ENCODE data around the gene NCOA7. TPM values are rescaled to one million over a fixed set of nuclear protein-coding genes. Genes with fewer than 3 reads are reported as not detected.

NCOA7 gene
- total and polyA plus RNA-seq, 9 of the 15 experiments (the other 6 are each of a cell fraction or from before 2014, with no cell fraction given): 5.8 to 14.6 (median 9.3) TPM

GRCh38 chr6:125808060-125808459 lies 17.3 kb downstream of the NCOA7 start (continued):
- TF ChIP-seq, protein P1, sequence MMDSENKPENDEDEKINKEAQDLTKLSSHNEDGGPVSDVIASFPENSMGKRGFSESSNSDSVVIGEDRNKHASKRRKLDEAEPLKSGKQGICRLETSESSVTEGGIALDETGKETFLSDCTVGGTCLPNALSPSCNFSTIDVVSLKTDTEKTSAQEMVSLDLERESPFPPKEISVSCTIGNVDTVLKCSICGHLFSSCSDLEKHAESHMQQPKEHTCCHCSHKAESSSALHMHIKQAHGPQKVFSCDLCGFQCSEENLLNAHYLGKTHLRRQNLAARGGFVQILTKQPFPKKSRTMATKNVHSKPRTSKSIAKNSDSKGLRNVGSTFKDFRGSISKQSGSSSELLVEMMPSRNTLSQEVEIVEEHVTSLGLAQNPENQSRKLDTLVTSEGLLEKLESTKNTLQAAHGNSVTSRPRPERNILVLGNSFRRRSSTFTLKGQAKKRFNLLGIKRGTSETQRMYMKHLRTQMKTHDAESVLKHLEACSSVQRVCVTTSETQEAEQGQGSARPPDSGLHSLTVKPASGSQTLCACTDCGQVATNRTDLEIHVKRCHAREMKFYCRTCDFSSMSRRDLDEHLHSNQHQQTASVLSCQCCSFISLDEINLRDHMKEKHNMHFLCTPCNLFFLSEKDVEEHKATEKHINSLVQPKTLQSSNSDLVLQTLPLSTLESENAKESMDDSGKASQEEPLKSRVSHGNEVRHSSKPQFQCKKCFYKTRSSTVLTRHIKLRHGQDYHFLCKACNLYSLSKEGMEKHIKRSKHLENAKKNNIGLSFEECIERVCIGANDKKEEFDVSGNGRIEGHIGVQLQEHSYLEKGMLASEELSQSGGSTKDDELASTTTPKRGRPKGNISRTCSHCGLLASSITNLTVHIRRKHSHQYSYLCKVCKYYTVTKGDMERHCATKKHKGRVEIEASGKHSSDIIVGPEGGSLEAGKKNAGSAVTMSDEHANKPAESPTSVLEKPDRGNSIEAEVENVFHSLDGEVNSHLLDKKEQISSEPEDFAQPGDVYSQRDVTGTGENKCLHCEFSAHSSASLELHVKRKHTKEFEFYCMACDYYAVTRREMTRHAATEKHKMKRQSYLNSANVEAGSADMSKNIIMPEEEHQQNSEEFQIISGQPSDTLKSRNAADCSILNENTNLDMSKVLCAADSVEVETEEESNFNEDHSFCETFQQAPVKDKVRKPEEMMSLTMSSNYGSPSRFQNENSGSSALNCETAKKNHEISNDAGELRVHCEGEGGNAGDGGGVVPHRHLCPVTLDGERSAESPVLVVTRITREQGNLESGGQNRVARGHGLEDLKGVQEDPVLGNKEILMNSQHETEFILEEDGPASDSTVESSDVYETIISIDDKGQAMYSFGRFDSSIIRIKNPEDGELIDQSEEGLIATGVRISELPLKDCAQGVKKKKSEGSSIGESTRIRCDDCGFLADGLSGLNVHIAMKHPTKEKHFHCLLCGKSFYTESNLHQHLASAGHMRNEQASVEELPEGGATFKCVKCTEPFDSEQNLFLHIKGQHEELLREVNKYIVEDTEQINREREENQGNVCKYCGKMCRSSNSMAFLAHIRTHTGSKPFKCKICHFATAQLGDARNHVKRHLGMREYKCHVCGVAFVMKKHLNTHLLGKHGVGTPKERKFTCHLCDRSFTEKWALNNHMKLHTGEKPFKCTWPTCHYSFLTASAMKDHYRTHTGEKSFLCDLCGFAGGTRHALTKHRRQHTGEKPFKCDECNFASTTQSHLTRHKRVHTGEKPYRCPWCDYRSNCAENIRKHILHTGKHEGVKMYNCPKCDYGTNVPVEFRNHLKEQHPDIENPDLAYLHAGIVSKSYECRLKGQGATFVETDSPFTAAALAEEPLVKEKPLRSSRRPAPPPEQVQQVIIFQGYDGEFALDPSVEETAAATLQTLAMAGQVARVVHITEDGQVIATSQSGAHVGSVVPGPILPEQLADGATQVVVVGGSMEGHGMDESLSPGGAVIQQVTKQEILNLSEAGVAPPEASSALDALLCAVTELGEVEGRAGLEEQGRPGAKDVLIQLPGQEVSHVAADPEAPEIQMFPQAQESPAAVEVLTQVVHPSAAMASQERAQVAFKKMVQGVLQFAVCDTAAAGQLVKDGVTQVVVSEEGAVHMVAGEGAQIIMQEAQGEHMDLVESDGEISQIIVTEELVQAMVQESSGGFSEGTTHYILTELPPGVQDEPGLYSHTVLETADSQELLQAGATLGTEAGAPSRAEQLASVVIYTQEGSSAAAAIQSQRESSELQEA (IDR thresholded peaks at IDR 0.05; ENCODE audit: low read depth): no peak
- TF ChIP-seq ERF (CRISPR knock-in tag; IDR thresholded peaks at IDR 0.05) (no peak), ZNF197 (CRISPR knock-in tag; IDR thresholded peaks at IDR 0.05; ENCODE audit: low read depth) (no peak)
